ENCODE results near the gene SIGLEC6.

SIGLEC6 gene

GRCh38 chr19:51548891-51549305 is 17.4 kb upstream of the SIGLEC6 start:
- no peak for DNase-seq (ENCODE audit: low read depth in 3 of 3, low spot score in 1 of 3)

GRCh38 chr19:51548213-51548651 is 16.8 kb upstream of the SIGLEC6 start:
- DNase-seq (ENCODE audit: low read depth in 3 of 3, low spot score in 1 of 3): no peak

- DNase-seq (ENCODE audit: low read depth in 3 of 3, low spot score in 1 of 3): no peak
Observed at GRCh38 chr19:51547397-51548212, 16.1 kb upstream of the SIGLEC6 start.

- DNase-seq (ENCODE audit: low read depth in 3 of 3, low spot score in 1 of 3): no peak
Observed at GRCh38 chr19:51546650-51547396, 15.4 kb upstream of the SIGLEC6 start.

DNA sequence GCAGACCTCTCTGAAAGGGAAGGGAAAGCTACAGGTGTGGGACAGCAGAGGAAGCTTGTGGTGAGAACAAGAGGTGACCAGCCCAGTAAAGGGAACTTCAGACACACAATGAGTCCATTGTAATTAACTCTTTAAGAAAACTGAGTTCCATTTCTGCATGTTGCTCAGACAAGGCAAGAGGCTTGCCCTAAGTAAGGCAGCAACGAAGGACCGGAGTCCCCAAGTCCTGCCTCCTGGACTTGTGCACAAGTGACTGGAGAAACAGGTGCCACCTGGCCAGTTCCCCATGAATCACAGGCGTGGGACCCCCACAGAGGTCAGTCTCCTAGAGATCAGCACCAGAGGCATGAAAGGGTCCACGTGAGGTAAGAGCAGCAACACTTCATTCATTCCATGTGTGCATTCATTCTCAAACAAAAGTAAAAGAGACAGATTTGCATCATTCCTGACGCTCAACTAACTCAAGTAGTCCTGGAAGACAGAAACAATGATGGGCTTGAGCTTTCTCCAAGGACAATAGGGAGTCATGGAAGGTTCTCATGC is 14.7 kb upstream of the SIGLEC6 start:
- no peak for DNase-seq (ENCODE audit: low read depth in 3 of 3, low spot score in 1 of 3)

DNA sequence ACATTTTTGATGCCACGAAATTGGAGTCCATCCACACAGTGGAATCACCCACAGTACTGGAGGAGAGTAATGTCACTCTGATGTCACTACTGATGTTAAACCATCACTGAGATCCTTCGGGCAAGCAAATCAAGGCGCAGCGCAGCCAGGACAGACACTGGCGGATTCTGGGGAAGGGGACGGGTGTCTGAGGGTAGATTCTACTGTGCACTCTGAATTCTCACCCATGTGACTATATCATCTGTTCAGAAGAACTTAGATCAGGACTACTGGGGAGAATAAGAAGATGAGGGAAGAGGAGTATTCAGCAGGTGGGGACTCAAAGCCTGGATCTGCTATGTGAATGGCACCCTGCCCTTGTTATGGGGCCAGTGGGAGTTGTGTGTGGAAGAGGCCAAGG is 12.6 kb upstream of the SIGLEC6 start:
- DNase-seq (ENCODE audit: low read depth in 3 of 3, low spot score in 1 of 3): no peak

GRCh38 chr19:51542699-51543098 is 11.2 kb upstream of the SIGLEC6 start:
- DNase-seq (ENCODE audit: low read depth in 3 of 3, low spot score in 1 of 3): no peak

GRCh38 chr19:51541458-51542357 is 10.2 kb upstream of the SIGLEC6 start:
- no peak for DNase-seq (ENCODE audit: low read depth in 3 of 3, low spot score in 1 of 3)

GRCh38 chr19:51539821-51540366 is 8.4 kb upstream of the SIGLEC6 start:
- no peak for DNase-seq (ENCODE audit: low read depth in 3 of 3, low spot score in 1 of 3)

DNA sequence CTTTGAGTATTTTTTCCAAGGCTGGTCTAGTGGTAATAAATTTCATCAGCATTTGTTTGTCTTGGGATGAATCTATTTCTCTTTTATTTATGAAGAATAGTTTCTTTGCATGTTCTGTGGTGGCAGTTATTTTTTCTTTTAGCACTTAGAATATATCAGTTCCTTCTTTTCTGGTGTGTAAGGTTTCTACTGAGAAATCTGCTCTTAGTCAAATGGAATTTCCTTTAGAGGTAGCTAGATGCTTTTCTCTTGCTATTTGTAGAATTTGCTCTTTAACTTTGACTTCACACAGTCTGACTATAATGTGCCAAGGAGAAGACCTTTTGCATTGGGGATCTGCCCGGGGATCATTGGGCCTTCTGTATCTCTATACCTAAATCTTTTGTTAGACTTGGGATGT is 4.1 kb upstream of the SIGLEC6 start:
- no peak for DNase-seq (ENCODE audit: low read depth in 3 of 3, low spot score in 1 of 3)

- no peak for DNase-seq (ENCODE audit: low read depth in 3 of 3, low spot score in 1 of 3)
Observed at GRCh38 chr19:51530616-51531015, 854 bp downstream of the SIGLEC6 start.

- DNase-seq (ENCODE audit: low read depth in 3 of 3, low spot score in 1 of 3): no peak
Observed at GRCh38 chr19:51529301-51529700, 2.2 kb downstream of the SIGLEC6 start.

- DNase-seq (ENCODE audit: low read depth in 3 of 3, low spot score in 1 of 3): no peak
Observed at GRCh38 chr19:51525651-51526050, 5.8 kb downstream of the SIGLEC6 start.

DNA sequence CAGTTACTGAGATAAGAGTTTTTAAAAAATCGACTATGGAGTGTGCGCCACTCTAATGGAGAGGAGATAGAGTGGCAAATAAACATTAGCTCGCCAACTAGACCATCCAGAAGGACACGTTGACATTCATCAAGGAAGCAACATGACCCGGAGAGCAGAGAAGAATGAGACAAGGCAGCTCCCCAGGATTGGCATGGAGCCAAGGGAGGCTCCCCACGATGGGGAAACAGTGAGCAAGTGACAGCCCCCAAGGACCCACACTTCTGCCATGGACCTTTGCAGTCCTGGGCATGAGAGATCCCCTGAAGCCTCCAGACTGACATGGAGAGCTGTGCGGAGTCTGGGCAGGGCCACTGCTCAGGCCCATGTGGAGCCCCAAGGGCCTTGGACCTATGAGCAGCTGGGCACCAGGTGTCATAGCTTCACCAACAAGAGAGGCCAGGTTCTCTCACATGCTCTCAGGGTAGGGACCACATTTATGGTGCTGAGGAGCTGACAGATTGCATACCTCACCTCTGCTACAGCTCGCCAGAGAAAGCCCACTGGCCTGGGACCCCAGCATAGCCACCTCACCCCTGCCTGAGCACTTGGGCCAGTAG is 6.7 kb downstream of the SIGLEC6 start:
- no peak for DNase-seq (ENCODE audit: low read depth in 3 of 3, low spot score in 1 of 3)

DNA sequence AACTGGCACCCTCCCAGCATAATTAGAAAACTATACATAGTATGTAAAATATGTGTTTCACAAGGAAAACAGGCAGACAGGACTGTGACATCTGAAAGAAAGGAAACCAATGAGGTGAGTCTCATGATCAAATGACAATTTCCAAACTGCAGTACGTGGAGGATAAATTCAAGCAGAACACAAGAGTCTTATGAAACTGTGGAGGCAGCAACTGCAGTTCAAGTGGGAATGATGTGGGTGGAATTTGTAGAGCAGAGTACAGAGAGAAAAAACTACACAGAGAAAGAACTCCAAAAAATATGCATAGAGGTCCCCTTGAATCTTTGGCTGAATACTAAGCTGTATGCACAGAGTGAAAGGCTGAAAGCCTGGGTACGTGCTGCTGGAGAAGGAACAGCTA is 9.7 kb downstream of the SIGLEC6 start:
- no peak for DNase-seq (ENCODE audit: low read depth in 3 of 3, low spot score in 1 of 3)

- no peak for DNase-seq (ENCODE audit: low read depth in 3 of 3, low spot score in 1 of 3)
Observed at GRCh38 chr19:51521357-51521756, 10.1 kb downstream of the SIGLEC6 start.

DNA sequence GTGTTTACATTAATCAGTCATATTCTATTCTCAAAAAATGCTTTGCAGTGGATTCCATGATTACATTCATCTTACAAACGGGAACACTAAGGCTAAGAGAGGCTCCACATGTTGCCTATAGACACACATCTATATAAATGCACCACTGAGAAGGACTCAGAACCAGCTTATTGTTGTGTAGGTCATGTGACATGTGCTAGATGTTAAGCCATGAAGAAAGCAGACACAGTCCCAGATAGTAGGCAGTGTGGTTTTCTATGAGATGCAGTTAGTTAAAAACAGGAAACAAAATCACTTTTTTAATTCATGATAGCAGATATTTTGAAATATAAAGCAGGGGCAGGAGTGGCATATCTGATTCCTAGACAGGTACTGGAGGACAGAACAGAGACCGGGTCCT is 10.7 kb downstream of the SIGLEC6 start:
- no peak for DNase-seq (ENCODE audit: low read depth in 3 of 3, low spot score in 1 of 3)

GRCh38 chr19:51514866-51515481 is 16.5 kb downstream of the SIGLEC6 start:
- no peak for DNase-seq (ENCODE audit: low read depth in 3 of 3, low spot score in 1 of 3)

- no peak for DNase-seq (ENCODE audit: low read depth in 3 of 3, low spot score in 1 of 3)
Observed at GRCh38 chr19:51513968-51514367, 17.5 kb downstream of the SIGLEC6 start.

DNA sequence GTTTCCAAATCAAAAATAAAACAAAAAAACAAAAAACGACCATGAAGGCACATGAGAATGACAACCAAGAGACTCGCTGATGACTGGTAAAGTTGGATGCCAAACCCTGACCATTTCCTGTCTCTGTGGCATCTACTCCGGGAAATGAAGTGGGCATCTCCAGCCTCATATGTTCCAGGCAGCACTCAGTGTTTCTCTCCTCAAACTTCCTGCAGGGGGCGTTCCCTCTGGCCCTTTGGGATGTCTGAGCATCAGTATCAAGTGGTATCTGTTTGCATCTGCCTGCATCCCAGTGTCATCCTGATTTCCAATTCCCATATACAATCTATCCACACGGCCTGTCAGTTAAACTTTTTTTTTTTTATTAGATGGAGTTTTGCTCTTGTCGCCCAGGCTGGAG is 20.1 kb downstream of the SIGLEC6 start:
- DNase-seq (ENCODE audit: low read depth in 3 of 3, low spot score in 1 of 3): no peak
